NCI-H1436 (cell line): ENCODE results near the gene GABBR1.

ENCODE experiments used
- DNase-seq: peaks from one replicate; lab custom pipeline; 2025; lab: John Stamatoyannopoulos, UW

GABBR1 gene

GRCh38 chr6:29527564-29527963 lies 105.4 kb downstream of the GABBR1 start:
- no peak for DNase-seq

GRCh38 chr6:29527126-29527525 lies 105.9 kb downstream of the GABBR1 start:
- no peak for DNase-seq

GRCh38 chr6:29525311-29525639 lies 107.7 kb downstream of the GABBR1 start:
- no peak for DNase-seq

GRCh38 chr6:29524444-29525310 lies 108.3 kb downstream of the GABBR1 start:
- DNase-seq, result no peak

GRCh38 chr6:29524044-29524443 lies 108.9 kb downstream of the GABBR1 start:
- DNase-seq, result no peak

GRCh38 chr6:29522227-29522626 lies 110.8 kb downstream of the GABBR1 start:
- DNase-seq, result no peak

- no peak for DNase-seq
Observed at GRCh38 chr6:29521006-29521680, 111.8 kb downstream of the GABBR1 start.

GRCh38 chr6:29520232-29520631 lies 112.8 kb downstream of the GABBR1 start:
- no peak for DNase-seq

- no peak for DNase-seq
Observed at GRCh38 chr6:29519291-29520010, 113.5 kb downstream of the GABBR1 start.

GRCh38 chr6:29517728-29518440 lies 115.1 kb downstream of the GABBR1 start:
- no peak for DNase-seq

GRCh38 chr6:29517245-29517644 lies 115.7 kb downstream of the GABBR1 start:
- DNase-seq, result no peak

GRCh38 chr6:29516108-29516507 lies 116.9 kb downstream of the GABBR1 start:
- no peak for DNase-seq

GRCh38 chr6:29510746-29511300 lies 122.2 kb downstream of the GABBR1 start:
- DNase-seq, result no peak

GRCh38 chr6:29510202-29510601 lies 122.8 kb downstream of the GABBR1 start:
- no peak for DNase-seq
